Peyer's patch (tissue), 4 donors: ENCODE results near the gene GTF3C2. TPM values are rescaled to one million over a fixed set of nuclear protein-coding genes. Genes with fewer than 3 reads are reported as not detected.

Experiments
- DNase-seq, 3 donors: peaks; one replicate each; pipeline ENCODE4 v3.0.0-alpha.2; 2017 to 2019
- H3K27ac ChIP-seq, 4 donors: fragments of 200-600 bp; sonication (generic); one replicate each; pipeline ENCODE4 v1.5.1; 2016 to 2019
- H3K27me3 ChIP-seq, 2 donors: fragments of 200-600 bp; sonication (generic); one replicate each; pipeline ENCODE4 v1.5.1; 2019
- H3K36me3 ChIP-seq, 3 donors: fragments of 200-600 bp; sonication (generic); one replicate each; pipeline ENCODE4 v1.5.1; 2016 to 2019
- H3K4me1 ChIP-seq, 4 donors: fragments of 200-600 bp; sonication (generic); one replicate each; pipeline ENCODE4 v1.5.1; 2016 to 2019
- H3K4me3 ChIP-seq, 4 donors: fragments of 200-600 bp; sonication (generic); 1 replicate in 3 of 4; 2 replicates in 1 of 4; pipeline ENCODE4 v1.5.1; 2016 to 2019; ENCODE audit warnings: mild to moderate bottlenecking in 1 of 4
- H3K9me3 ChIP-seq, 4 donors: fragments of 200-600 bp; sonication (generic); one replicate each; pipeline ENCODE4 v1.5.1; 2016 to 2019; ENCODE audit warnings: mild to moderate bottlenecking in 1 of 4
- POLR2A ChIP-seq, 2 donors: fragments of 450-650 bp; IDR thresholded peaks; one replicate each; pipeline ENCODE4 v1.5.1; 2017; ENCODE audit warnings: antibody characterized with exemption in 2 of 2, mild to moderate bottlenecking in 2 of 2, moderate library complexity in 2 of 2
- total RNA-seq, 4 donors: library from RNA; depleted of rRNA; stranded (reverse); fragments of >200 nt; gene quantifications; one replicate each; pipeline ENCODE4 v1.1.0, GENCODE V29; 2016
- TF ChIP-seq, protein P1 (sequence below), 6 experiments: fragments of 450-650 bp in 4 of 6; fragments of 200-600 bp in 2 of 6; sonication (generic) in 1 of 6; IDR thresholded peaks; one replicate each; pipeline ENCODE4 v1.5.1; 2017 to 2019; ENCODE audit warnings: antibody characterized with exemption in 6 of 6, mild to moderate bottlenecking in 3 of 6, moderate library complexity in 1 of 6

GTF3C2 gene
- total RNA-seq, 4 donors from 2014 or later, result 59.0 to 111 (median 74.6) TPM

DNA sequence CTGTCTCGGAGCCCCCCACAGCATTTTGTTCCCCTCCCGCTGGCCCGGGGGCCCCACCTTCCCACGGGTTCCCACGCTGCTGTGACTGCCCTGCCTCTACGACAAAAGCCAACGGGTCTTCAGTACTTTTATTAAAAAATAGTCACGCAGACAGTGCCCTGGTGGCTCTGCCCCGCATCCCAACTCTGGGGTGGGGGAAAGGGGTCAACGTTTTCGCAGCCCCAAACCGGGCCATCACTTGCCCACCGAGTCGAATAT is 49.3 kb downstream of the GTF3C2 start:
- Histone ChIP-seq H3K36me3 (peaks cover 0 to 7% (median 0%) of the 10 kb centered on the region in 3 donors), H3K4me3 (no peak overlapping the region), H3K27me3 (peaks cover 0 to 25% of the 10 kb centered on the region in 2 donors), H3K9me3 (no peaks in the 10 kb centered on the region), H3K27ac (no peak overlapping the region), H3K4me1 (peaks cover 0 to 26% (median 9%) of the 10 kb centered on the region in 4 donors)
- TF ChIP-seq, protein P1, sequence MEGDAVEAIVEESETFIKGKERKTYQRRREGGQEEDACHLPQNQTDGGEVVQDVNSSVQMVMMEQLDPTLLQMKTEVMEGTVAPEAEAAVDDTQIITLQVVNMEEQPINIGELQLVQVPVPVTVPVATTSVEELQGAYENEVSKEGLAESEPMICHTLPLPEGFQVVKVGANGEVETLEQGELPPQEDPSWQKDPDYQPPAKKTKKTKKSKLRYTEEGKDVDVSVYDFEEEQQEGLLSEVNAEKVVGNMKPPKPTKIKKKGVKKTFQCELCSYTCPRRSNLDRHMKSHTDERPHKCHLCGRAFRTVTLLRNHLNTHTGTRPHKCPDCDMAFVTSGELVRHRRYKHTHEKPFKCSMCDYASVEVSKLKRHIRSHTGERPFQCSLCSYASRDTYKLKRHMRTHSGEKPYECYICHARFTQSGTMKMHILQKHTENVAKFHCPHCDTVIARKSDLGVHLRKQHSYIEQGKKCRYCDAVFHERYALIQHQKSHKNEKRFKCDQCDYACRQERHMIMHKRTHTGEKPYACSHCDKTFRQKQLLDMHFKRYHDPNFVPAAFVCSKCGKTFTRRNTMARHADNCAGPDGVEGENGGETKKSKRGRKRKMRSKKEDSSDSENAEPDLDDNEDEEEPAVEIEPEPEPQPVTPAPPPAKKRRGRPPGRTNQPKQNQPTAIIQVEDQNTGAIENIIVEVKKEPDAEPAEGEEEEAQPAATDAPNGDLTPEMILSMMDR (IDR thresholded peaks at IDR 0.05), result no peak
- TF ChIP-seq POLR2A (IDR thresholded peaks at IDR 0.05), result no peak
- DNase-seq, result no peak

DNA sequence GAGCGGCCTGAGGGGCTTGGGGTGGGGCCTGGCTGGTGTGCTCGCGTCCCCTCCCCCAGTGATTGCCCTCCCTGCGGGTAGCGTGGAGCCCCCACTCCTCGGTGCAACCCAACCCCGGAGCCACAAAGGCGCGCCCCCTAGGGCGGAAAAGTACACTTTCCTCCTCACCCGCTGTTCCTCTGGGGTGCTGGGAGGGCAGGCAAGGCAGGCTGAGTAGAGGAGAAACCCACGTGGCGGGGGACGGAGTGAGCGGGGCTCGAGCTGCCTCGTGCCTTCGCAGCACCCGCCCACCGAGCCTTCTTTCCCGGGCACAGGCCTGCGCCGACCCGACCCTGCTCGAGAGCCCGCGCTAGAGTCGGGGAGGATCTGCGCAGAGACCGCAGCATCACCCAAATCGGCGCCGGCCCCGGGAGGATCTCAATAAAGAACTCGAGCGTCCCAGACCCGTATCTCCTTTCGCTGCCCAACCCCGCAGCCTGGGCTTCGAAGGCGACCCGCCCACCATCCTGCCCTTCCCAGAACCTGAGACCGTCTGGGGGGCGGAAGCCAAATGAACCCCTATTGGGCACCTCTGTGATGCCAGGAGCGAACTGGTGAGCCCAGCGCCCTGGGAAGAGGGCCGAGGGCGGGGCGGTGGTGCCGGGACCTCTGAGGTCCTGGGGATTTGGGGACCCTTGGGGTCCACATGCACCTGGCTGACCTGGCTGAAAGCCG is 49.8 kb downstream of the GTF3C2 start:
- DNase-seq, result no peak
- Histone ChIP-seq H3K27me3 (peaks cover 0 to 25% of the 10 kb centered on the region in 2 donors), H3K36me3 (peaks cover 0 to 7% (median 0%) of the 10 kb centered on the region in 3 donors), H3K27ac (no peak overlapping the region), H3K9me3 (no peaks in the 10 kb centered on the region), H3K4me1 (peaks cover 0 to 26% (median 9%) of the 10 kb centered on the region in 4 donors), H3K4me3 (peak overlapping the region in 3 of 4 donors; percentile 5 to 25 (median 20))
- TF ChIP-seq, protein P1 (IDR thresholded peaks at IDR 0.05), result no peak
- no peak for TF ChIP-seq POLR2A (IDR thresholded peaks at IDR 0.05)

DNA sequence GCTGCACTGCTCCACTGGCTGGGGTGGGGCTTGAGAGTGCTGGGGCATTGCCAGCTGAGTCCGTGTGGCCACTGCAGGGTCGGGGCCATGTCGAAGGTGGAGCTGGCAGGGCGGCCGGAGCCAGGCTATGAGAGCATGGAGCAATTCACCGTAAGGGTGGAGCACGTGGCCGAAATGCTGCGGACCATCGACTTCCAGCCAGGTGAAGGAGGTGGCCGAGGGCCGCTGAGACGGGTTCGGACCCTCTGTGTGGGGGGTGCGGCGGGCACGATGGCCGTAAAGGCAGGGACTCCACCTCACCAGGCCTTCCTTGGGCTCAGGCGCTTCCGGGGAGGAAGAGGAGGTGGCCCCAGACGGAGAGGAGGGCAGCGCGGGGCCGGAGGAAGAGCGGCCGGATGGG is 50.4 kb downstream of the GTF3C2 start:
- Histone ChIP-seq H3K4me1 (peaks cover 0 to 26% (median 9%) of the 10 kb centered on the region in 4 donors), H3K4me3 (peak overlapping the region in 2 of 4 donors; percentile 5 to 25), H3K27ac (no peak overlapping the region), H3K36me3 (peaks cover 0 to 7% (median 0%) of the 10 kb centered on the region in 3 donors), H3K27me3 (peaks cover 0 to 25% of the 10 kb centered on the region in 2 donors), H3K9me3 (no peaks in the 10 kb centered on the region)
- no peak for DNase-seq
- TF ChIP-seq, protein P1 (IDR thresholded peaks at IDR 0.05), result no peak
- TF ChIP-seq POLR2A (IDR thresholded peaks at IDR 0.05), result no peak

DNA sequence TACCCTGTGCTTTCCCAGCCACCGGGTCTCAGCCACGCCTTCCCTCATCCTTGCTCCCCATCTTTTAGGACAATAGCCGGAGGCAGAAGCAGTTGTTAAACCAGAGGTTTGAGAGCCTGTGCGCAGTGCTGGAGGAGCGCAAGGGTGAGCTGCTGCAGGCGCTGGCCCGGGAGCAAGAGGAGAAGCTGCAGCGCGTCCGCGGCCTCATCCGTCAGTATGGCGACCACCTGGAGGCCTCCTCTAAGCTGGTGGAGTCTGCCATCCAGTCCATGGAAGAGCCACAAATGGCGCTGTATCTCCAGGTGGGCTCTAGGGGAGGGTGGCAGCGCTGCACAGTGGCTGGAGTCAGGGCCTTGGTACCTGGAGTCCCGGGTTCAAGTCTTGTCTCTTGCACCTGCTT is 51.0 kb downstream of the GTF3C2 start:
- Histone ChIP-seq H3K27me3 (peaks cover 0 to 25% of the 10 kb centered on the region in 2 donors), H3K27ac (no peak overlapping the region), H3K4me1 (peaks cover 0 to 26% (median 9%) of the 10 kb centered on the region in 4 donors), H3K4me3 (no peak overlapping the region), H3K36me3 (peaks cover 0 to 7% (median 0%) of the 10 kb centered on the region in 3 donors), H3K9me3 (no peaks in the 10 kb centered on the region)
- TF ChIP-seq, protein P1 (IDR thresholded peaks at IDR 0.05), result no peak
- TF ChIP-seq POLR2A (IDR thresholded peaks at IDR 0.05), result no peak
- DNase-seq, result no peak

DNA sequence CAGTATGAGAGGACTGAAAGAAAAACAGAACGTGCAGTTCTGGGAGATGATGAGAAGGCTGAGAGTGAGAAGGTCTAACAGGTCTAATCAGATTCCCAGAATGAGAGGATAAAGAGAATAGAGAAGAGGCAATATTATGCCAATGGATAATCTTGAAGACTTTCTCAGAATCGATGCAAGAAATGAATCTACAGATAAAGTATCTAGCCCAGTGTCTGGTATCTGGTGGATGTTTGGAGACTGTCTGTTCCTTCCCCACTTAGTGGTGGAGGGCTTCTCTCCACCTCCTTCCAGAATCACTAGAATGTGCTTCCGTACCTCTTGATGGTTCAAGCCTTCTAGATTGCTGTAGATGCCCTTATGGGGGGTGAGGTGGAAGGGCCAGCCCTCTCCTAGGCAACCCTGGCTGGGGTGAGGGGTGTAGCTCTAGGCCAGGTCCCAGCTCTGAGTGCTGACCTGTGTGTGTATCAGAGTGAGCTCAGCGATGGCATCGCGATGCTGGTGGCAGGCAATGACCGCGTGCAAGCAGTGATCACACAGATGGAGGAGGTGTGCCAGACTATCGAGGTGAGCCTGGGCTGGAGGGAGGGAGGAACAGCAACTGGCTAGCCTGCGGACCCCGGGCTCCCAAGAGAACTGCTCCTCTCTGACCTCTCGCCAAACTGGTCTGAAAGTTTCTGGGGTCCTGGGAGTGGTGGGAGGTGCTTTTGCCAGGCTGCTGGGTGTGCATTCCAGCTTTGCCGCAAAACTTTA is 51.9 kb downstream of the GTF3C2 start:
- TF ChIP-seq, protein P1 (IDR thresholded peaks at IDR 0.05), result no peak
- no peak for TF ChIP-seq POLR2A (IDR thresholded peaks at IDR 0.05)
- Histone ChIP-seq H3K36me3 (peaks cover 0 to 4% (median 0%) of the 10 kb centered on the region in 3 donors), H3K9me3 (no peaks in the 10 kb centered on the region), H3K27ac (no peak overlapping the region), H3K27me3 (peaks cover 0 to 25% of the 10 kb centered on the region in 2 donors), H3K4me3 (no peak overlapping the region), H3K4me1 (peaks cover 0 to 26% (median 9%) of the 10 kb centered on the region in 4 donors)
- no peak for DNase-seq
